Activated CD4-positive, alpha-beta T cell treated with anti-CD3 and anti-CD28 coated beads, Interleukin-2, amount 10 ng/mL, durations not matched to agents 7 days and 5 days (primary cell): Measurements from ENCODE around the gene FUCA1. TPM values are rescaled to one million over a fixed set of nuclear protein-coding genes. Genes with fewer than 3 reads are reported as not detected.
"Not testable (repeated sequence)": the region's sequence is repeated elsewhere in the genome, so short reads cannot be mapped to it uniquely, and the experiment has no call there.

Experiments
- CTCF ChIA-PET: fragments of 350-600 bp; sonication (Branson Sonifier 250); formaldehyde crosslinking; loops from one replicate; lab custom pipeline; 2021; ENCODE audit warnings: antibody characterized with exemption; lab: Charles Lee
- POLR2A ChIA-PET: fragments of 350-600 bp; sonication (Branson Sonifier 250); formaldehyde crosslinking; loops from one replicate; lab custom pipeline; 2021; ENCODE audit warnings: antibody characterized with exemption; lab: Charles Lee
- DNase-seq: peaks from one replicate; pipeline ENCODE4 v3.0.0-alpha.2; 2020
- H3K27ac Mint-ChIP-seq: one replicate; pipeline ENCODE4 v1.8.0; 2021; ENCODE audit warnings: mild to moderate bottlenecking, moderate library complexity, mixed read lengths
- H3K27me3 Mint-ChIP-seq: one replicate; pipeline ENCODE4 v1.8.0; 2021; ENCODE audit warnings: mixed read lengths
- H3K36me3 Mint-ChIP-seq: one replicate; pipeline ENCODE4 v1.8.0; 2021; ENCODE audit warnings: low read depth, mixed read lengths
- H3K4me1 Mint-ChIP-seq: one replicate; pipeline ENCODE4 v1.8.0; 2021; ENCODE audit warnings: mixed read lengths
- H3K4me3 Mint-ChIP-seq: one replicate; pipeline ENCODE4 v1.8.0; 2021; ENCODE audit warnings: mild to moderate bottlenecking, moderate library complexity, mixed read lengths
- H3K9me3 Mint-ChIP-seq: one replicate; pipeline ENCODE4 v1.8.0; 2021; ENCODE audit warnings: mixed read lengths
- total RNA-seq, 2 experiments: library from RNA; stranded (reverse); gene quantifications; one replicate each; pipeline ENCODE4 v1.2.3, GENCODE V29; 2021

Gene FUCA1
- total RNA-seq, 2 experiments from 2014 or later: 5.8 to 6.1 TPM

GRCh38 chr1:23882746-23883145, 14.7 kb upstream of the FUCA1 start:
- Mint-ChIP-seq H3K27ac (no peak overlapping the region), H3K27me3 (no peaks in the 10 kb centered on the region), H3K4me3 (no peak overlapping the region), H3K36me3 (peaks cover 4% of the 10 kb centered on the region), H3K4me1 (no peaks in the 10 kb centered on the region), H3K9me3 (peaks cover 16% of the 10 kb centered on the region)
- ChIA-PET POLR2A (no interaction called here), CTCF (no interaction called here)
- no peak for DNase-seq

GRCh38 chr1:23879809-23880208, 11.7 kb upstream of the FUCA1 start:
- DNase-seq: no peak
- H3K4me1 Mint-ChIP-seq: no peaks in the 10 kb centered on the region
- peaks cover 22% of the 10 kb centered on the region for H3K9me3 Mint-ChIP-seq
- H3K36me3 Mint-ChIP-seq: peaks cover 7% of the 10 kb centered on the region
- H3K27me3 Mint-ChIP-seq: peaks cover 3% of the 10 kb centered on the region
- ChIA-PET CTCF (interaction anchor here (1.3 kb wide), 1 partner anchor 62 kb away, joined by 3 read pairs; no protein-coding TSS in a partner anchor), POLR2A (no interaction called here)
- H3K27ac Mint-ChIP-seq: no peak overlapping the region
- H3K4me3 Mint-ChIP-seq: no peak overlapping the region

GRCh38 chr1:23878668-23879067, 10.6 kb upstream of the FUCA1 start:
- DNase-seq: no peak
- H3K4me1 Mint-ChIP-seq: no peaks in the 10 kb centered on the region
- no peak overlapping the region for H3K27ac Mint-ChIP-seq
- POLR2A ChIA-PET: no interaction called here
- H3K27me3 Mint-ChIP-seq: peaks cover 3% of the 10 kb centered on the region
- CTCF ChIA-PET: interaction anchor here (0.6 to 1.3 kb wide), 5 partner anchors 9 to 369 kb away, joined by 3 to 5 read pairs (median 4); no protein-coding TSS in a partner anchor
- H3K9me3 Mint-ChIP-seq: peaks cover 22% of the 10 kb centered on the region
- H3K36me3 Mint-ChIP-seq: peaks cover 7% of the 10 kb centered on the region
- H3K4me3 Mint-ChIP-seq: no peak overlapping the region

GRCh38 chr1:23875382-23875781, 7.3 kb upstream of the FUCA1 start:
- no peak overlapping the region for H3K4me3 Mint-ChIP-seq
- POLR2A ChIA-PET: no interaction called here
- DNase-seq: no peak
- peaks cover 3% of the 10 kb centered on the region for H3K27me3 Mint-ChIP-seq
- no peak overlapping the region for H3K27ac Mint-ChIP-seq
- peaks cover 7% of the 10 kb centered on the region for H3K36me3 Mint-ChIP-seq
- no peaks in the 10 kb centered on the region for H3K4me1 Mint-ChIP-seq
- CTCF ChIA-PET: interaction anchor here (0.9 kb wide), 1 partner anchor 28 kb away, joined by 4 read pairs; no protein-coding TSS in a partner anchor
- peaks cover 22% of the 10 kb centered on the region for H3K9me3 Mint-ChIP-seq

- POLR2A ChIA-PET: no interaction called here
- H3K27me3 Mint-ChIP-seq: peaks cover 7% of the 10 kb centered on the region
- H3K4me1 Mint-ChIP-seq: peaks cover 11% of the 10 kb centered on the region
- no peak overlapping the region for H3K4me3 Mint-ChIP-seq
- no peak for DNase-seq
- no peak overlapping the region for H3K27ac Mint-ChIP-seq
- peaks cover 2% of the 10 kb centered on the region for H3K36me3 Mint-ChIP-seq
- CTCF ChIA-PET: no interaction called here
- peaks cover 6% of the 10 kb centered on the region for H3K9me3 Mint-ChIP-seq
Measured at GRCh38 chr1:23872421-23872820, 4.3 kb upstream of the FUCA1 start.

GRCh38 chr1:23869051-23869450, 961 bp upstream of the FUCA1 start:
- H3K4me3 Mint-ChIP-seq: peak overlapping the region; percentile 75
- ChIA-PET CTCF (interaction anchor here (1.8 to 2.1 kb wide), 2 partner anchors 9 to 13 kb away, joined by 5 to 6 read pairs; no protein-coding TSS in a partner anchor), POLR2A (no interaction called here)
- peaks cover 31% of the 10 kb centered on the region for H3K4me1 Mint-ChIP-seq
- peaks cover 4% of the 10 kb centered on the region for H3K36me3 Mint-ChIP-seq
- H3K9me3 Mint-ChIP-seq: no peaks in the 10 kb centered on the region
- H3K27ac Mint-ChIP-seq: peak overlapping the region; percentile 33
- H3K27me3 Mint-ChIP-seq: peaks cover 4% of the 10 kb centered on the region
- no peak for DNase-seq

GRCh38 chr1:23868557-23869016, 497 bp upstream of the FUCA1 start:
- Mint-ChIP-seq H3K27me3 (peaks cover 4% of the 10 kb centered on the region), H3K4me1 (peaks cover 31% of the 10 kb centered on the region), H3K4me3 (peak overlapping the region; percentile 75), H3K27ac (peak overlapping the region; percentile 78), H3K9me3 (no peaks in the 10 kb centered on the region), H3K36me3 (peaks cover 4% of the 10 kb centered on the region)
- POLR2A ChIA-PET: no interaction called here
- CTCF ChIA-PET: interaction anchor here (0.9 to 2.1 kb wide), 3 partner anchors 10 to 59 kb away, joined by 3 to 6 read pairs (median 5); no protein-coding TSS in a partner anchor
- DNase-seq: no peak

- Mint-ChIP-seq H3K27me3 (peaks cover 4% of the 10 kb centered on the region), H3K27ac (peak overlapping the region; percentile 36), H3K4me3 (peak overlapping the region; percentile 76), H3K36me3 (peaks cover 4% of the 10 kb centered on the region), H3K9me3 (no peaks in the 10 kb centered on the region), H3K4me1 (peaks cover 31% of the 10 kb centered on the region)
- no peak for DNase-seq
- CTCF ChIA-PET: interaction anchor here (0.5 to 2.1 kb wide), 2 partner anchors 11 to 327 kb away, joined by 4 to 6 read pairs; no protein-coding TSS in a partner anchor
- POLR2A ChIA-PET: no interaction called here
Measured at GRCh38 chr1:23867542-23867894, 572 bp downstream of the FUCA1 start.

- Mint-ChIP-seq H3K9me3 (no peaks in the 10 kb centered on the region), H3K36me3 (peaks cover 4% of the 10 kb centered on the region), H3K27me3 (peaks cover 4% of the 10 kb centered on the region), H3K4me3 (no peak overlapping the region), H3K4me1 (peaks cover 31% of the 10 kb centered on the region), H3K27ac (no peak overlapping the region)
- ChIA-PET POLR2A (no interaction called here), CTCF (no interaction called here)
- DNase-seq: no peak
Measured at GRCh38 chr1:23865543-23865930, 2.6 kb downstream of the FUCA1 start.

GRCh38 chr1:23864801-23865542, 3.1 kb downstream of the FUCA1 start:
- H3K27me3 Mint-ChIP-seq: peaks cover 4% of the 10 kb centered on the region
- POLR2A ChIA-PET: no interaction called here

GRCh38 chr1:23862640-23863039, 5.5 kb downstream of the FUCA1 start:
- ChIA-PET CTCF (no interaction called here), POLR2A (no interaction called here)
- Mint-ChIP-seq H3K4me3 (no peak overlapping the region), H3K27me3 (no peaks in the 10 kb centered on the region), H3K9me3 (no peaks in the 10 kb centered on the region), H3K27ac (no peak overlapping the region), H3K36me3 (peaks cover 4% of the 10 kb centered on the region), H3K4me1 (peaks cover 21% of the 10 kb centered on the region)
- DNase-seq: no peak

More at GRCh38 chr1:23864801-23865542, 3.1 kb downstream of the FUCA1 start:
- Mint-ChIP-seq H3K4me3 (no peak overlapping the region), H3K36me3 (peaks cover 4% of the 10 kb centered on the region), H3K27ac (no peak overlapping the region), H3K4me1 (peaks cover 31% of the 10 kb centered on the region), H3K9me3 (no peaks in the 10 kb centered on the region)
- DNase-seq: no peak
- CTCF ChIA-PET: no interaction called here

GRCh38 chr1:23854568-23854967, 13.5 kb downstream of the FUCA1 start:
- Mint-ChIP-seq H3K36me3 (peaks cover 3% of the 10 kb centered on the region), H3K9me3 (no peaks in the 10 kb centered on the region), H3K27ac (no peak overlapping the region), H3K4me1 (no peaks in the 10 kb centered on the region), H3K27me3 (no peaks in the 10 kb centered on the region), H3K4me3 (no peak overlapping the region)
- ChIA-PET POLR2A (no interaction called here), CTCF (interaction anchor here (0.6 kb wide), 1 partner anchor 251 kb away, joined by 3 read pairs; no protein-coding TSS in a partner anchor)
- DNase-seq: no peak

GRCh38 chr1:23853124-23853523, 15.0 kb downstream of the FUCA1 start:
- H3K9me3 Mint-ChIP-seq, H3K4me1 Mint-ChIP-seq, DNase-seq, POLR2A ChIA-PET, H3K36me3 Mint-ChIP-seq, H3K27me3 Mint-ChIP-seq, CTCF ChIA-PET, H3K4me3 Mint-ChIP-seq, H3K27ac Mint-ChIP-seq: not testable (repeated sequence)
